Activated CD8-positive, alpha-beta memory T cell treated with anti-CD3 and anti-CD28 coated beads for 36 hours (primary cell): Measurements from ENCODE around the gene ADGRG6. TPM values are rescaled to one million over a fixed set of nuclear protein-coding genes. Genes with fewer than 3 reads are reported as not detected.
"Not testable (repeated sequence)": the region's sequence is repeated elsewhere in the genome, so short reads cannot be mapped to it uniquely, and the experiment has no call there.

Experiments used
- CTCF ChIA-PET: fragments of 350-600 bp; sonication (Branson Sonifier 250); formaldehyde crosslinking; loops from one replicate; lab custom pipeline; 2021; ENCODE audit warnings: antibody characterized with exemption; lab: Charles Lee
- POLR2A ChIA-PET: fragments of 350-600 bp; sonication (Branson Sonifier 250); formaldehyde crosslinking; loops from one replicate; lab custom pipeline; 2021; ENCODE audit warnings: antibody characterized with exemption; lab: Charles Lee
- total RNA-seq, 2 experiments: library from RNA; stranded (reverse); gene quantifications; one replicate each; pipeline ENCODE4 v1.2.3, GENCODE V29; 2021

The ADGRG6 gene
- total RNA-seq, 2 experiments from 2014 or later, result 0.67 to 0.73 TPM

DNA sequence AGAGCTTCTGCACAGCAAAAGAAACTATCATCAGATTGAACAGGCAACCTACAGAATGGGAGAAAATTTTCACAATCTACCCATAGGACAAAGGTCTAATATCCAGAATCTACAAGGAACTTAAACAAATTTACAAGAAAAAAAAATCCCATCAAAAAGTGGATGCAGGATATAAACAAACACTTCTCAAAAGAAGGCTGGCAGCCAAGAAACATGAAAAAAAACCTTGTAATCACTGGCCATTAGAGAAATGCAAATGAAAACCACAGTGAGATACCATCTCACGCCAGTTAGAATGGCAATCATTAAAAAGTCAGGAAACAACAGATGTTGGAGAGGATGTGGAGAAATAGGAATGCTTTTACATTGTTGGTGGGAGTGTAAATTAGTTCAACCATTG is 152.4 kb downstream of the ADGRG6 start:
- CTCF ChIA-PET, POLR2A ChIA-PET: not testable (repeated sequence)

DNA sequence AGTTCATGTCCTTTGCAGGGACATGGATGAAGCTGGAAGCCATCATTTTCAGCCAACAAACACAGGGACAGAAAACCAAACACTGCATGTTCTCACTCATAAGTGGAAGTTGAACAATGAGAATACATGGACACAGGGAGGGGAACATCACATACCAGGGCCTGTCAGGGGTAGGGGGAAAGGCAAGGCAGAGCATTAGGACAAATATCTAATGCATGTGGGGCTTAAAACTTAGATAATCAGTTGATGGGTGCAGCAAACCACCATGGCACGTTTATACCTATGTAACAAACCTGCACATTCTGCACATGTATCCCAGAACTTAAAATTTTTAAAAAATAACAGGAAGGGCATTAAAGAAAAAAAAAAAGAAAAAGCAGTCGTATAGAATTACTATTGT is 153.0 kb downstream of the ADGRG6 start:
- POLR2A ChIA-PET, CTCF ChIA-PET: not testable (repeated sequence)

DNA sequence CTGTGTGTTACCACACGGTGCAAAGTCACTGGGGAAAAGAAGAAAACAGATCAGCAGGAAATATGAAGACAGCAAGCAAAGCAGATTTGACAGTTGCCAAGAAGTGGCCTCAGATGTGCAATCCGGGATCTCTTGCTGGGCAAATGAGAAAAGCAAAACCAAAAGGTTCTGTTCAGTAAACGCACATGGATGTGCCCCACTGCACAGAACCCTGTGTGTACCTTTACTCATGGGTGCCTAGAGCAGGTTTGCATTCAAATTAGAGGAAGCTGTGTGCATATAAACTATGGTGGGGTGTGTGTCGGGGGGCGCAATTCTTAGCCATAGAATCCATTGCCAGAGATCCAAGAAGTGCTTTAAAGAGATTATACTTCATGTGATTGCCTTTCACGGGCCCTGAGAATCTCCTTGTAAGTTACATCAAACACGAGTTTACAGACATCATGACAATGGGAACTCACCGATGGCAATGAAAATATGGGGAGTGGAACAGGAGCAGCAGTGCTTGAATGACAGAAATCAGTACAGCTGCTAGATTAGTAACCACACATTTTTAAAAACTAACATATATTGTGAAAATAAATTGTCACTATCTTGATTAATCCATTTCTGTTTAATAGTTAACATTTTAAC is 154.3 kb downstream of the ADGRG6 start:
- POLR2A ChIA-PET, result no interaction called here
- CTCF ChIA-PET, result no interaction called here

DNA sequence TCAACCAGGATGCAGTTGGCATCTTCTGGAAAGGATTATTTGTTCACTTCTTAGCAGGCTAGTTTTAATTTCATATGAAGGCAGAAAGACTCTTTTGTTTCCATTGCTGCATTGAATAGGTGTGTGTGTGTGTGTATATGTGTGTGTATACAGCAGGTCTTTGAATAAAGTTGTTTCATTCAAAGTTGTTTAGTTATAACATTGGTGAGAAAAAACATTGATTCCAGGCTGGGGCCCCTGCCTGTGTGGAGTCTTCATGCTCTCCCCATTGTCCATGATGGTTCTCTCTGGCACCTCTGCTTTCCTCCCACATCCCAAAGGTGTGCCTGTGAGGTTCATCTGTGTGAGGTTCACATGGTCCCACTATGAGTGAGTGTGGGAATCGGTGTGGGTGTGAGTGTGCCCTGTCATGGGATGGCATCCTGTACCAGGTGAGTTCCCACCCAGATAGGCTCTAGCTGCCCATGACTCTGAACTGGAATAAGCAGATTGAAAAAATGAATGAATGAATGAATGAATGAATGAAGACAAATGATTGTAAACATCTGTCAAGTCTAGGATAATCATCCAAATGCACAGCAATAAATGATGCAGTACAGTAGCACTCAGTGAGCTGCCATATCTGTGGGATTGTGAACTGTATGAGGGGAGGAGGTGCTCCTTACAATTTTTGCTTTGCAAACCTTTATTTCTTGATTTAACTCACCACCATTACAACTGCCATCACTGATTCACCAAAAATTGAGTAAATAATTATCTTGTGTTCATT is 156.0 kb downstream of the ADGRG6 start:
- POLR2A ChIA-PET, result no interaction called here
- CTCF ChIA-PET, result interaction anchor here (0.6 kb wide), 1 partner anchor 16 kb away, joined by 3 read pairs; no protein-coding TSS in a partner anchor

DNA sequence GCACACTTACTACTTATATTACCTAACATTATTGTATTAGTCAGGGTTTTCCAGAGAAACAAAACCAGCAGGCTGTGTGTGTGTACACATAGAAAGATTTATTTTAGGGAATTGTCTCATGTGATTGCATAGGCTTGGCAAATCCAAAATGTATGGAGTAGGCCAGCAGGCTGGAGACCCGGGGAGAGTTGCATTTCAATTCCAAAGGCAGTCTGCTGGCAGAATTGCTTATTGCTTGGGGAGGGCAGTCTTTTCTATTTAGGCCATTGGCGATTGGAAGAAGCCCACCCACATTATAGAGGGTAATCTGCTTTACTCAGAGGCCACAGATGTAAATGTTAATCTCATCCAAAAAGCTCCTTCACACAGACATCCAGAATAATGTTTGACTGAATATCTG is 157.0 kb downstream of the ADGRG6 start:
- ChIA-PET CTCF (no interaction called here), POLR2A (no interaction called here)

DNA sequence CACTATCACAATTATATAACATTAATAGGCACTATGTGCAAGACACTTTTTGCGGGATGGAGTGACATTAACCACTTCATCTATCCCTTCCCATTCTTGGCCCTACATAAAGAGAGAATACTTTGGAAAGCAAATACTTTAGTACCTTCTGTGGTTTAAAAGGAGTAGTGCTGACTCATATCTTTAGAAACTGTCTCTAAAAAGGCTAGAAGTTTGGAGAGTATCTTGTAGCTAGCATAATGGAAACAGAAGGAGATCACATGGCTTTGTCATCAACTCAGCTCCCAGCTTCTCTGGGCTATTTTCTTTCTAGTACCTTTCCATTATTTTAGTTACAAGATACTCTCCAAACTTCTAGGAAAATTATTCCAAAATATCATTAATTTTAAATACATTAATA is 157.5 kb downstream of the ADGRG6 start:
- ChIA-PET POLR2A (no interaction called here), CTCF (no interaction called here)

DNA sequence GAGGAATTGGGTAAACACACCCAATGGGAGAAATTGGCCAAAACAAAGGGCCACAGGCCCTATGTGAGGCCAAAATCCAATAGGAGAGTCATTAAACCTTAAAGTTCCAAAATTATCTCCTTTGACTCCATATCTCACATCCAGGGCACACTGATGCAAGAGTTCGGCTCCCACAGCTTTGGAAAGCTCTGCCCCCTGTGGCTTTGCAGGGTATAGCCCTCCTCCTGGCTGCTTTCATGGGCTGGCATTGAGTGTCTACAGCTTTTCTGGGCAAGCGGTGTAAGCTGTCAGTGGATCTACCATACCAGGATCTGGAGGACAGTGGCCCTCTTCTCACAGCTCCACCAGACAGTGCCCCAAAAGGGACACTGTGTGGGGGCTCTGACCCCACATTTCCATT is 160.5 kb downstream of the ADGRG6 start:
- CTCF ChIA-PET, result no interaction called here
- POLR2A ChIA-PET, result no interaction called here

DNA sequence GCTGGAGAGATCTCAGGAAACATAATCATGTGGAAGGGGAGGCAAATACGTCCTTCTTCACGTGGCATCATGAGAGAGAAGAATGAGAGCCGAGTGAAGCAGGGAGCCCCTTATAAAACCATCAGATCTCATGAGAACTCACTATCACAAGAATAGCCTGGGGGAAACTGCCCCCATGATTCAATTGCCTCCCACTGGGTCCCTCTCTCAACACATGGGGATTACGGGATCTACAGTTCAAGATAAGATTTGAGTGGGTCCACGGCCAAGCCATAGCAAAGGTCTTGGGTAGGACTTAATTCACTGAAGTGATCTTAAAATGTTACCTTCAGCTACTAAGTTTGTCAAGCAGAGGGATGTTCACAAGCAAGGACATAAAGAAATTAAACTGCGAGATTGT is 162.2 kb downstream of the ADGRG6 start:
- POLR2A ChIA-PET, result no interaction called here
- CTCF ChIA-PET, result no interaction called here

DNA sequence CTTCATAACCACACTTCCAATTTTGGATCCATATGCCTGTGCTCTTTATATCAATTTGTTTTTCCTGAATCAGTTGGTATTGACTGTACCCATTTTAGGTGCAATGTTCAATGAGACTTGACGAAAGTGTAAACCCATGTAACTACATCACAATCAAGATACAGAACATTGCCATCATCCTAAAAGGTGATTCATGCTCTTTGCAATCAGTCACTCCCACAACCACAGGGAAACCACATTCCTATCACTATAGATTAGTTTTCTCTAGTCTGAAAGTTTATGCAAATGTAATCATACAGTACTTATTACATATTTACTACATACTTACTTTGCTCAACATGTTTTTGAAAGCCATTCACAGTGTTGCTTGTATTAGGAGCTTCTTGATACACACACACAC is 167.4 kb downstream of the ADGRG6 start:
- CTCF ChIA-PET, result interaction anchor here (1.4 kb wide), 1 partner anchor 20 kb away, joined by 3 read pairs; no protein-coding TSS in a partner anchor
- POLR2A ChIA-PET, result no interaction called here

DNA sequence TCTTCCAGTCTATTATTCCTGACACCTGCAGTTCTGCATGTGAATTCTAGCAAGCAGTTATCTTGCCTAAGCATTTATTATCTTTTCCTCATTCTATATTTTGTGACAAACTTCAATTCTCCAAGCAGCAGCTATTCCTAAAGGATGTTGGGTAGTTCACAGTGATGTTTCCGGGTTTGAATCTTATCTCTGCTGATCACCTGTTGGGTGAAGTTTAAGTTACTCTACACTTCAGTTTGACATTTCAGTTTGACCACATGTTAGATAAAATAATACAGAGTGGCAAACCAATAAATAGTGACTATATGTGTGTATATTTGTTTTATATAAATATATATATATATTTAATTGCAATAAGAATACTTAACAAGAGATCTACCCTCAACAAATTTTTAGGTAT is 168.6 kb downstream of the ADGRG6 start:
- CTCF ChIA-PET, result no interaction called here
- POLR2A ChIA-PET, result no interaction called here

DNA sequence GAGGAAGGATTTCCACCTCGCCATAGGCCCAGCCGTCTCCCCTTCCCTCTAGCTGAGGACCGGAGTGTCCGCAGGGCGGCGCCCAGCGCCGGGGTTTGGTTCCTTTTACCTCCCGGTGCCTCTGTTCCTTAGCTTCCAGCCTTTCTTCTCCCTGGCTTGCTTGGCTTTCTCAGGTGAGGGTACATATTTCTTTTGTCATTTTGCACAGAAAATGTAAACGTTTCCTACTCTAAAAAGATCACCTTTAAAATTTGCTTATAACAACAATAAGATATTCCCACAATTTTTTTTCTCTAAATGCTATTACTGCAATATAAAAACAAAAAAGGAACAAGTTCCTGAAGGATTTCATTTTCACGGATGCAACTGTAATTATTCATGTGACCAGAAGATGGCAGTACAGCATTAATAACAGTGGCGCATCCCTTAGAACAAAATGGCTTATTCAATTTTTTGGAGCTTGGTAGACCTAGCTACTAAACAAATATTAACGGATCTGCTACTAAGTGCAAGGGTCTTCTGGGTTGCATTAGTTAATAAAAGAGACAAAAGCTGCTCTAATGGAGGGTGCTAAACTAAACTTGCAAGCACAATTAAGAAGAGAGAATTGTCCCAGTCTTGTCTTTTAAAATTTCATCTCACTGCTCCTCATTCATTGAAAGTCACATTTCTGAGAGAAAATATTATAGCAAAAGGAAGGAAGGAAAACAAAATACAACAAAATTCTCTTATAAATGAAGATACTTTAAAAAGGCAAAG is 172.9 kb downstream of the ADGRG6 start:
- CTCF ChIA-PET, result interaction anchor here (0.6 to 1.7 kb wide), 9 partner anchors 9 to 1704 kb away, joined by 3 to 8 read pairs (median 3); no protein-coding TSS in a partner anchor

DNA sequence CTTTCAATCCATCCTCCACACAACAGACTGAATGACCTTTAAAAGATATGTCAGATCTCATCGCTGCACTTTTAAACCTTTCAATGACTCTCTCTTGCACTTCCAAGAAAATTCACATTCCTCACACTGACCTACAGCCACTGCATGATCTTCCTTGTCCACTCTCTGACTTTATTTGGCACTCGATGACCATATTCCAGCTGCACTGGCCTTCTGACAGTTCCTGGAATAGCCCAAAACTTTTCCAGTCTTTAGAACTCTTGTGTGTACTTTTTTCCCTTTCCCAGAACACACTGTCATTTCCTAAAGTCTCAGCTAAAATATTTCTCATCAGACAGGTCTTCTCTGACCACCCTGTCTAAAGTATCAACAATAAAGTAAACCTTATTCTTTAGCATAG is 174.6 kb downstream of the ADGRG6 start:
- ChIA-PET CTCF (no interaction called here), POLR2A (no interaction called here)

More for the DNA sequence above, 172.9 kb downstream of the ADGRG6 start:
- POLR2A ChIA-PET, result no interaction called here

DNA sequence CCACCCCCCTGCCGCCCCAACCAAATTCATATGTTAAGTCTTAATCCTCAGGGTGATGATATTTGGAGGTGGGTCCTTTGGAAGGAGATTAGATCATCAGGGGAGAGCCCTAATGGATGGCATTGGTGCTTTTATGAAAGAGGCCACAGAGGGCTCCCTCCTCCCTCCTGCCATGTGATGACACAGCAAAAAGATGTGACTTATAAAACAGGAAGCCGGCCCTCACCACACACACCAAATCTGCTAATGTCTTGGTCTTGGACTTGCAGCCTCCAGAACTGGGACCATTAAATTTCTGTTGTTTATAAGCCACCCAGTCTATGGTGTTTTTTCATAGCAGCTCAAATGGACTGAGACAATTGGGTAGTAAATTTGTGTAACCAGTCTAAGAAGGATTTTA is 176.3 kb downstream of the ADGRG6 start:
- CTCF ChIA-PET, result no interaction called here
- POLR2A ChIA-PET, result no interaction called here

DNA sequence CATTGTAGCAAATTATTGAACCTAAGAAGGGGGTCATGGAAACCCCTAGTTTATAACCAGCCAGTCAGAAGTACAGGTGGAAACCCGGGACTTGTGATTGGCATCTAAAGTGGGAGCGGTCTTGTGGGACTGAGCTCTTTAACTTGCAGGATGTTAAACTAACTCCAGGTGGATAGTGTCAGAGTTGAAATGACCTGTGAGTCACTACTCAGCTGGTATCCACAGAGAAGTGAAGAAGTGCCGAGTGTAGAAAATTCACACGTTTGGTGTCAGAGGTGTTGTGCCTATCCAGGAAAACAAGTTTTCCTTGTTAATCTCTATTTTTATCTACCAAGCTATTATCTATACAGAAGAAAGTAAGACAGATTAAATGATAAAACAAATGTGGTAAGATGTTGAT is 179.7 kb downstream of the ADGRG6 start:
- ChIA-PET CTCF (no interaction called here), POLR2A (no interaction called here)

DNA sequence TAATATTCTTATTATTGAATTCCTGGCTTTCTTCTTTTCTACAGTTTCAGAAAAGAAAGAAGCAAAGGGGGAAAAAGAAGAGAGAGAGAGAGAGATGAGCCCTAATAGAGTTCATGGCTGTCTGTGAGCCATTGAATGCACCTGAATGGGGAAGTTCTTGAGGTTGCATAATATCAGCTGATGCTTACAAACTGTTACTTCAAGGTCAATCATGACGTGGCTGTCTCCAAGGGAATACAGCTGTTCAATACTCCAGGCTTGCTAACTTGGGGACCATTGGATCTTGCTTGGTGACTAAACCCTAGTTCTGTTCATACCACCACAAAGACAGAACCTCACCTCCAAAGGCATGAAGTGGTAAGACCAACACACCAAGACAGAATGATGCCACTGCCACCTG is 180.4 kb downstream of the ADGRG6 start:
- ChIA-PET CTCF (interaction anchor here (0.6 kb wide), 1 partner anchor 319 kb away, joined by 3 read pairs; no protein-coding TSS in a partner anchor), POLR2A (no interaction called here)

DNA sequence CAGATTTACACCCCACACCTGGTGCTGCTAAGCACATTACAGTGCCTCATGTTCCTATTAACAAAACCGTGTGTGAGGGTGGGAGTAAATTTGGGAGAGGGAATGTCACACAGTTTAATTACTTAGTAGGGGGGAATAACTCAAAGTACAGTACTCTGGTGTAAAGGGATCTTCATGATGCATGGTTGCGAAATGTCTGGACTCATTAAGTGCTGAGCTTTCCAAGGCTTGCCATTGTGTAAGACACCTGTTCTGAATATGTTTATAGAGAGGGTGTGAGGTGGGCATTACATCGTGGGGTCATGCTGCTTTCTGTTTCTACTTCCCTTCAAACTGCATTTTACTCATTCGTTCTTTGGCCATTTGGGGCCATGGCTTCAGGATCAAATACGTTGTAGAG is 181.2 kb downstream of the ADGRG6 start:
- ChIA-PET CTCF (interaction anchor here (0.6 to 0.8 kb wide), 2 partner anchors 8 to 318 kb away, joined by 3 read pairs; no protein-coding TSS in a partner anchor), POLR2A (no interaction called here)

DNA sequence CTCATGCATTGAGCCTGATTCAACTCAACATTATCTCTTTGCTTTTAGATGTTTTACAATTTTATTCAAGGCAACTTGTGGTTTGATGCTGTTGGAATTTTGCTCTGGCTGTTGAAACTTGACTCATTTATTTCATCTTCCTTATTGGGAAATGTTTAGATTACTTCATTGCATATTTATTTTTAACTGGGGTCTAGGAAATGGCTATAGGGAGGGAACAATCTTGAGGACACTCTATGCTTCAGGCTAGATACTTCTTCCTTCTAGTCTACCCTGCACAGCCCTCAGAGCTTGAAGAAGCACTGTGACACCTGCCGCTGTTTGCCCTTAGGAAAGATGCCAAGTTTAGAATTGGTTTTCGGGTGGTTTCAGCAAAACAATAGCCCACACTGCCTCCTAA is 183.4 kb downstream of the ADGRG6 start:
- ChIA-PET POLR2A (no interaction called here), CTCF (no interaction called here)

DNA sequence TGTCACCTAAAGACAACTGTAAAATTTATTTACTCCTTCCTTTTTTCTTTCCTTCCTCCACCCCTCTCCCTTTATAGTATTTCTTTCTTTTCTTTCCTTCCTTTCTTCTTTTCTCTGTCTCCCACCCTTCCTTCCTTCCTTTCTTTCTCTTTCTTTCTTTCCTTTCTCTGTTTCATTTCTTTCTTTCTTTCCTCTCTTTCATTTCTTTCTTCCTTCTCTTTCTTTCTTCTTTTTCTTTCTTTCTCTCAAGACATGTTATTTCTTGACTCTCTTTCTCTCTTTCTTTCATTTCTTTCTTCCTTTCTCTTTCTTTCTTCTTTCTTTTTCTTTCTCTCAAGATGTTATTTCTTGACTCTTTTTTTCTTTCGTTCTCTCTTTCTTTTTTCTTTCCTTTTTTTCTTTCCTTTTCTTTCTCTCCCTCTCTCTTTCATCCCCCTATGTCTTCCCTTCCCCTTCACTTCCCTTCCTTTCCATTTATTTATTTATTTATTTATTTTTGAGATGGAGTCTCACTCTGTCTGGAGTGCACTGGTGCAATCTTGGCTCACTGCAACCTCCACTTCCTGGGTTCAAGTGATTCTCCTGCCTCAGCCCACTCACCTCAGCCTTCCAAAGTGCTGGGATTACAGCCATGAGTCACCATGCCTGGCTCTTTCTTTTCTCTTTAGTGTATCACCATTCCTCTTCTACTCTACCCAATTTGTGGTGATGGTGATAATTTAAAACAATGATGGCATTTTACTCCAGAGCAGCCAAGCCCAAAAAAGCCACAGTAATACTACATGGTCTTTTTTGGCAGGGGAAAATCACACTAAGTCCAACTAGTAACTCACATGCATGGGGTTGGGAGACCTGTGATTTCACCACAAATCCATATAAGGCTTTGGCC is 188.2 kb downstream of the ADGRG6 start:
- ChIA-PET CTCF (interaction anchor here (1.2 kb wide), 1 partner anchor 21 kb away, joined by 3 read pairs; no protein-coding TSS in a partner anchor), POLR2A (no interaction called here)
